K562 (cell line): ENCODE measurements around the gene METRN. TPM values are rescaled to one million over a fixed set of nuclear protein-coding genes. Genes with fewer than 3 reads are reported as not detected.

Experiments
- BCL6 ChIP-seq: fragments of 250-450 bp; sonication (Bioruptor Pico); IDR thresholded peaks from 2 replicates; pipeline ENCODE4 v1.4.0; 2020
- CEBPB ChIP-seq: fragments of 450-650 bp; IDR thresholded peaks from 2 replicates; pipeline ENCODE4 v1.6.1; 2016; ENCODE audit warnings: missing genetic modification characterization, missing compliant biosample characterization
- CSDE1 ChIP-seq, 2 experiments: fragments of 450-650 bp; IDR thresholded peaks; 2 replicates each; pipeline ENCODE4 v1.6.1; 2016; ENCODE audit warnings: mild to moderate bottlenecking in 1 of 2
- CTCFL ChIP-seq: IDR thresholded peaks from 2 replicates; pipeline ENCODE4 v1.6.1; 2011; ENCODE audit warnings: borderline replicate concordance, low read depth, mild to moderate bottlenecking, moderate library complexity, low read length; ENCODE audit not compliant: insufficient read depth, poor library complexity, severe bottlenecking
- DPF2 ChIP-seq: fragments of 450-650 bp; IDR thresholded peaks from 2 replicates; pipeline ENCODE4 v1.6.1; 2016
- E2F5 ChIP-seq: sonication (generic); formaldehyde crosslinking; IDR thresholded peaks from 2 replicates; pipeline ENCODE4 v1.8.0; 2022; ENCODE audit warnings: mild to moderate bottlenecking, missing genetic modification reagents
- EWSR1 ChIP-seq: fragments of 450-650 bp; IDR thresholded peaks from 2 replicates; pipeline ENCODE4 v1.6.1; 2018; ENCODE audit warnings: borderline replicate concordance, mild to moderate bottlenecking, low read depth, moderate library complexity; ENCODE audit not compliant: partially characterized antibody
- GMEB1 ChIP-seq: fragments of 250-450 bp; sonication (Bioruptor Pico); IDR thresholded peaks from 2 replicates; pipeline ENCODE4 v1.4.0; 2020; ENCODE audit warnings: mild to moderate bottlenecking
- IRF1 ChIP-seq: sonication (generic); formaldehyde crosslinking; IDR thresholded peaks from 2 replicates; pipeline ENCODE4 v1.8.0; 2022; ENCODE audit warnings: missing genetic modification reagents, mild to moderate bottlenecking, borderline replicate concordance
- JUND ChIP-seq, 2 experiments: IDR thresholded peaks; 2 replicates in 1 of 2; 3 replicates in 1 of 2; pipeline ENCODE4 v1.6.1; 2011; ENCODE audit warnings: borderline replicate concordance in 2 of 2, low read depth in 2 of 2, low read length in 2 of 2, improper control_type of control experiment in 1 of 2, missing biosample characterization in 1 of 2, missing genetic modification characterization in 1 of 2, missing genetic modification reagents in 1 of 2
- KDM5B ChIP-seq: fragments of 200-600 bp; sonication (generic); IDR thresholded peaks from 2 replicates; pipeline ENCODE4 v1.6.1; 2012; ENCODE audit warnings: low read depth, mild to moderate bottlenecking, moderate library complexity, low read length, control low read depth, inconsistent platforms; ENCODE audit not compliant: insufficient replicate concordance
- MAFG ChIP-seq: fragments of 450-650 bp; conservative IDR thresholded peaks from 2 replicates; pipeline ENCODE4 v1.6.1; 2016; ENCODE audit warnings: missing genetic modification characterization, missing compliant biosample characterization
- POLR2AphosphoS5 ChIP-seq: IDR thresholded peaks from 2 replicates; pipeline ENCODE4 v1.6.1; 2011; ENCODE audit warnings: mild to moderate bottlenecking, low read depth, low read length, moderate library complexity; ENCODE audit not compliant: control insufficient read depth, insufficient read depth
- POLR3A ChIP-seq: IDR thresholded peaks from 2 replicates; pipeline ENCODE4 v1.6.1; 2011; ENCODE audit warnings: borderline replicate concordance, mild to moderate bottlenecking, moderate library complexity; ENCODE audit not compliant: insufficient read length, insufficient read depth; ENCODE audit errors: extremely low read depth
- SMARCB1 ChIP-seq: IDR thresholded peaks from 2 replicates; pipeline ENCODE4 v1.6.1; 2011; ENCODE audit warnings: improper control_type of control experiment, low read depth; ENCODE audit not compliant: insufficient read length
- ZBTB9 ChIP-seq: fragments of 450-650 bp; formaldehyde crosslinking; IDR thresholded peaks from 2 replicates; pipeline ENCODE4 v1.4.0; 2020; ENCODE audit warnings: mild to moderate bottlenecking, moderate library complexity
- ZNF124 ChIP-seq: sonication (generic); formaldehyde crosslinking; IDR thresholded peaks from 2 replicates; pipeline ENCODE4 v1.8.1; 2022; ENCODE audit warnings: missing genetic modification reagents
- polyA plus RNA-seq, 8 experiments: library from polyadenylated mRNA; depleted of rRNA in 4 of 8; stranded (reverse) in 5 of 8; unstranded in 3 of 8; fragments of >200 nt; fragmentation: Nextera tagmentation in 2 of 8; fragmentation: Illumina TruSeq in 1 of 8; extraction: Ambion mirVana in 2 of 8; extraction: Trizol in 1 of 8; gene quantifications; 2 replicates each; pipeline versions ENCODE4 v1.2.1 to v1.2.3, GENCODE V29; 2011 to 2014; ENCODE audit warnings: inconsistent platforms in 1 of 8, missing spikeins in 1 of 8
- total RNA-seq, 7 experiments: library from RNA; depleted of rRNA in 6 of 7; stranded (reverse); fragments of >200 nt in 6 of 7; fragmentation: Illumina TruSeq in 2 of 7; extraction: Trizol in 2 of 7; gene quantifications; 2 replicates each; pipeline versions ENCODE4 v1.2.1 to v1.2.3, GENCODE V29; 2011 to 2021; ENCODE audit warnings: low replicate concordance in 1 of 7

The METRN gene
- total and polyA plus RNA-seq, 9 of the 15 experiments (the other 6 are each of a cell fraction or from before 2014, with no cell fraction given): 0.20 to 89.8 (median 15.4) TPM

- TF ChIP-seq E2F5 (CRISPR knock-in tag) (no peak), MAFG (tag) (no peak), SMARCB1 (no peak), ZNF124 (CRISPR knock-in tag) (no peak), BCL6 (CRISPR knock-in tag) (peak; percentile 26; the same call in 1 of the 2 replicates), CTCFL (peak; percentile 99), POLR3A (no peak), IRF1 (no peak), CEBPB (tag) (peak; percentile 69), ZBTB9 (peak; percentile 69; the same call in 1 of the 2 replicates), GMEB1 (peak; percentile 78), EWSR1 (no peak), CSDE1 (IDR thresholded peaks at IDR 0.05) (no peak), JUND (IDR thresholded peaks at IDR 0.05; ENCODE audit: borderline replicate concordance, low read depth, low read length) (peak; percentile 79), JUND (tag; IDR thresholded peaks at IDR 0.05; ENCODE audit: borderline replicate concordance, low read depth, low read length) (no peak; the same call in 2 of the 3 replicates), KDM5B (peak; percentile 35), POLR2AphosphoS5 (peak; percentile 71; the same call in 1 of the 2 replicates), DPF2 (no peak)
Observed at GRCh38 chr16:667780-668518, 47.0 kb upstream of the METRN start, which contains the start of gene RHOT2 (continued).
